OCI-LY1 (cell line): ENCODE measurements around the gene OR2S2.

ENCODE experiments used
- H2AFZ ChIP-seq: fragments of 200-600 bp; sonication (generic), shearing (Covaris generic); 2 replicates; pipeline ENCODE4 v1.6.0; 2014; ENCODE audit warnings: antibody characterized with exemption, mild to moderate bottlenecking, low read length
- H3F3A ChIP-seq: fragments of 200-600 bp; sonication (generic), shearing (Covaris generic); 2 replicates; pipeline ENCODE4 v1.6.0; 2014; ENCODE audit warnings: mild to moderate bottlenecking, antibody characterized with exemption, low read length, moderate library complexity; ENCODE audit not compliant: insufficient read depth
- H3K27ac ChIP-seq: fragments of 200-600 bp; sonication (generic); 2 replicates; pipeline ENCODE4 v1.5.1; 2014; ENCODE audit warnings: low read length, mixed run types, mild to moderate bottlenecking, low read depth; ENCODE audit not compliant: poor library complexity, severe bottlenecking
- H3K27me3 ChIP-seq: fragments of 200-600 bp; sonication (generic); 2 replicates; pipeline ENCODE4 v1.6.0; 2014; ENCODE audit warnings: antibody characterized with exemption, mild to moderate bottlenecking, low read length, moderate library complexity; ENCODE audit not compliant: insufficient read depth
- H3K36me3 ChIP-seq: fragments of 200-600 bp; sonication (generic); 2 replicates; pipeline ENCODE4 v1.6.1; 2014; ENCODE audit warnings: mild to moderate bottlenecking, antibody characterized with exemption, low read length, moderate library complexity, mixed read lengths; ENCODE audit not compliant: insufficient read depth
- H3K4me1 ChIP-seq: fragments of 200-600 bp; sonication (generic); 2 replicates; pipeline ENCODE4 v1.5.1; 2014; ENCODE audit warnings: mild to moderate bottlenecking, low read length, moderate library complexity; ENCODE audit not compliant: insufficient read depth, severe bottlenecking
- H3K4me2 ChIP-seq: fragments of 200-600 bp; sonication (generic), shearing (Covaris generic); 2 replicates; pipeline ENCODE4 v1.6.1; 2014; ENCODE audit warnings: low read length
- H3K4me3 ChIP-seq: fragments of 200-600 bp; sonication (generic); 2 replicates; pipeline ENCODE4 v1.5.1; 2014; ENCODE audit warnings: low read length, low read depth, mild to moderate bottlenecking, mixed read lengths; ENCODE audit not compliant: poor library complexity, severe bottlenecking
- H3K79me2 ChIP-seq: fragments of 200-600 bp; shearing (Covaris generic); 2 replicates; pipeline ENCODE4 v1.6.1; 2016; ENCODE audit warnings: mixed run types, low read length, mixed read lengths; ENCODE audit not compliant: insufficient read depth
- H3K9ac ChIP-seq: fragments of 200-600 bp; sonication (generic), shearing (Covaris generic); 2 replicates; pipeline ENCODE4 v1.6.1; 2014; ENCODE audit warnings: mild to moderate bottlenecking, low read length, mixed read lengths
- H3K9me2 ChIP-seq: fragments of 200-600 bp; sonication (generic), shearing (Covaris generic); 2 replicates; pipeline ENCODE4 v1.6.1; 2014; ENCODE audit warnings: low read depth, mild to moderate bottlenecking, low read length, mixed read lengths
- H3K9me3 ChIP-seq: fragments of 200-600 bp; shearing (Covaris generic); 2 replicates; pipeline ENCODE4 v1.6.1; 2014; ENCODE audit warnings: low read length, mixed read lengths
- H4K20me1 ChIP-seq: fragments of 200-600 bp; sonication (generic), shearing (Covaris generic); 2 replicates; pipeline ENCODE4 v1.6.0; 2016; ENCODE audit warnings: mild to moderate bottlenecking, low read length; ENCODE audit not compliant: insufficient read depth
- CTCF ChIP-seq: fragments of 200-600 bp; sonication (generic), shearing (Covaris generic); IDR thresholded peaks from 2 replicates; pipeline ENCODE4 v1.5.1; 2017; ENCODE audit warnings: mild to moderate bottlenecking, antibody characterized with exemption, low read length, moderate library complexity, mixed read lengths
- EZH2 ChIP-seq: fragments of 200-600 bp; sonication (generic), shearing (Covaris generic); IDR thresholded peaks from 2 replicates; pipeline ENCODE4 v1.8.0; 2017; ENCODE audit warnings: borderline replicate concordance, mixed run types, mild to moderate bottlenecking, antibody characterized with exemption, low read length, moderate library complexity, mixed read lengths

The OR2S2 gene

GRCh38 chr9:35984021-35984420 is 26.1 kb upstream of the OR2S2 start:
- Histone ChIP-seq H3K79me2 (no peaks in the 10 kb centered on the region), H4K20me1 (no peaks in the 10 kb centered on the region), H3K9ac (no peak overlapping the region), H3K27ac (no peak overlapping the region), H3F3A (no peaks in the 10 kb centered on the region), H3K27me3 (no peaks in the 10 kb centered on the region), H3K36me3 (no peaks in the 10 kb centered on the region), H2AFZ (no peak overlapping the region), H3K4me3 (no peak overlapping the region), H3K4me2 (no peak overlapping the region), H3K4me1 (no peaks in the 10 kb centered on the region), H3K9me2 (no peaks in the 10 kb centered on the region), H3K9me3 (no peaks in the 10 kb centered on the region)
- TF ChIP-seq CTCF, result no peak
- no peak for TF ChIP-seq EZH2

GRCh38 chr9:35981699-35982098 is 23.7 kb upstream of the OR2S2 start:
- H3K4me3 ChIP-seq, result no peak overlapping the region
- no peaks in the 10 kb centered on the region for H4K20me1 ChIP-seq
- H3K27ac ChIP-seq, result no peak overlapping the region
- H3K27me3 ChIP-seq, result no peaks in the 10 kb centered on the region
- no peaks in the 10 kb centered on the region for H3K79me2 ChIP-seq
- no peak overlapping the region for H2AFZ ChIP-seq
- H3K9me2 ChIP-seq, result no peaks in the 10 kb centered on the region
- H3K9me3 ChIP-seq, result no peaks in the 10 kb centered on the region
- no peak for TF ChIP-seq CTCF
- no peak for TF ChIP-seq EZH2
- no peak overlapping the region for H3K9ac ChIP-seq
- H3F3A ChIP-seq, result no peaks in the 10 kb centered on the region
- H3K4me2 ChIP-seq, result no peak overlapping the region
- H3K36me3 ChIP-seq, result no peaks in the 10 kb centered on the region
- no peaks in the 10 kb centered on the region for H3K4me1 ChIP-seq

GRCh38 chr9:35980289-35981011 is 22.5 kb upstream of the OR2S2 start:
- no peaks in the 10 kb centered on the region for H3K27me3 ChIP-seq

More at GRCh38 chr9:35980289-35981011, 22.5 kb upstream of the OR2S2 start:
- no peak overlapping the region for H3K4me3 ChIP-seq
- no peaks in the 10 kb centered on the region for H3K9me2 ChIP-seq
- H3F3A ChIP-seq, result no peaks in the 10 kb centered on the region
- TF ChIP-seq EZH2, result no peak
- TF ChIP-seq CTCF, result no peak
- no peaks in the 10 kb centered on the region for H3K4me1 ChIP-seq
- H3K36me3 ChIP-seq, result no peaks in the 10 kb centered on the region
- H3K9ac ChIP-seq, result no peak overlapping the region
- H2AFZ ChIP-seq, result no peak overlapping the region
- H3K27ac ChIP-seq, result no peak overlapping the region
- H3K79me2 ChIP-seq, result no peaks in the 10 kb centered on the region
- H3K9me3 ChIP-seq, result no peaks in the 10 kb centered on the region
- no peaks in the 10 kb centered on the region for H4K20me1 ChIP-seq
- no peak overlapping the region for H3K4me2 ChIP-seq
